Transverse colon (tissue), 4 donors: ENCODE results near the gene TAGAP. TPM values are rescaled to one million over a fixed set of nuclear protein-coding genes. Genes with fewer than 3 reads are reported as not detected.

Experiments used
- DNase-seq: peaks from one replicate; pipeline ENCODE4 v3.0.0-alpha.2; 2019
- H3K27ac ChIP-seq, 4 donors: fragments of 200-600 bp; sonication (generic); 2 replicates each; pipeline ENCODE4 v1.5.1; 2016 to 2018; ENCODE audit warnings: inconsistent platforms in 4 of 4
- H3K27me3 ChIP-seq: fragments of 200-600 bp; sonication (generic); 2 replicates; pipeline ENCODE4 v1.5.1; 2017; ENCODE audit warnings: inconsistent platforms
- H3K36me3 ChIP-seq, 4 donors: fragments of 200-600 bp; sonication (generic); 2 replicates each; pipeline ENCODE4 v1.5.1; 2017 to 2019; ENCODE audit warnings: inconsistent platforms in 4 of 4
- H3K4me1 ChIP-seq, 4 donors: fragments of 200-600 bp; sonication (generic); 2 replicates each; pipeline ENCODE4 v1.5.1; 2017 to 2020; ENCODE audit warnings: inconsistent platforms in 4 of 4
- H3K4me3 ChIP-seq, 4 donors: fragments of 200-600 bp; sonication (generic); 1 replicate in 1 of 4; 2 replicates in 3 of 4; pipeline versions ENCODE4 v1.5.1 to v1.6.1; 2017 to 2019; ENCODE audit warnings: inconsistent platforms in 4 of 4
- H3K9me3 ChIP-seq, 2 donors: fragments of 200-600 bp; sonication (generic); 2 replicates each; pipeline ENCODE4 v1.5.1; 2017 to 2019; ENCODE audit warnings: inconsistent platforms in 2 of 2
- EP300 ChIP-seq: sonication (generic); formaldehyde crosslinking; IDR thresholded peaks from one replicate; pipeline ENCODE4 v1.6.1; 2017; ENCODE audit warnings: antibody characterized with exemption, low read depth
- POLR2A ChIP-seq: fragments of 450-650 bp; IDR thresholded peaks from one replicate; pipeline ENCODE4 v1.6.1; 2016; ENCODE audit warnings: antibody characterized with exemption, mild to moderate bottlenecking, moderate library complexity
- POLR2AphosphoS5 ChIP-seq, 3 donors: sonication (generic); formaldehyde crosslinking; IDR thresholded peaks; one replicate each; pipeline ENCODE4 v1.6.1; 2016; ENCODE audit warnings: antibody characterized with exemption in 3 of 3
- WGBS, 2 donors: methylation state at CpG; one replicate each; pipeline ENCODE4 v1.1.5; 2018; ENCODE audit warnings: low coverage in 1 of 2; 5-methylcytosine and 5-hydroxymethylcytosine counted together
- in situ Hi-C, 4 donors: fragments of 200-750 bp; cut with MboI; loops; one replicate each; pipeline versions ENCODE4 v1.15.0 to v1.15.1; 2017; ENCODE audit warnings: low sequenced_read_pairs in 3 of 4, low pct_ligation_motif_present in 1 of 4, low pct_unique_long_range_greater_than_20kb in 1 of 4
- intact Hi-C: fragments of 100-400 bp; cut with DNase I; formaldehyde crosslinking; loops from one replicate; pipeline ENCODE4 v1.15.1; 2023; ENCODE audit warnings: low total_unique reads
- total RNA-seq, 4 donors: library from RNA; depleted of rRNA; stranded (reverse); fragments of >200 nt; gene quantifications; one replicate each; pipeline ENCODE4 v1.1.0, GENCODE V29; 2016
- TF ChIP-seq, protein P1 (sequence below), 5 experiments: fragments of 200-600 bp in 3 of 5; fragments of 450-650 bp in 2 of 5; sonication (generic) in 3 of 5; IDR thresholded peaks; 1 replicate in 2 of 5; 2 replicates in 3 of 5; pipeline ENCODE4 v1.5.1; 2016 to 2017; ENCODE audit warnings: antibody characterized with exemption in 5 of 5, inconsistent platforms in 3 of 5, mild to moderate bottlenecking in 2 of 5, moderate library complexity in 1 of 5

The TAGAP gene
- total RNA-seq, 4 donors from 2014 or later: 5.1 to 10.3 (median 8.9) TPM

DNA sequence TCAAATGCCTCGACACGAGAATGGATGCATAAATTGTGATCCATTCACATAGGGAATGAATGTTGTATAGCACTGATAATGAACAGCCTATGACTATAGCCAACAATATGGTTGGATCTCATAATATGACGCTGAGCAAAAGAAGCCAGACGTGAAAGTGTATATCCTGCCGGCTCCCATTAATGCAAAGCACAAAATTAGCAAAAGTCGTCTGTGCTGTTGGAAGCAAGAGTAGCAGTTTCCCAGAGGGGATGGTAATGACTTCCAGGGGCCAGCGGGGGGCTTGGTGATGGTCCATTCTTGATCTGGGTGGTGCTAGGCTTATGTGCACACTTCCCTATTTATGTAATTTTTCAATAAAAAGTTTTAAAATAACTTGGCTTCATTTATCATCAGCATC lies 1.0 kb upstream of the TAGAP start:
- in situ Hi-C loops: loop anchor here in 1 of 4 donors (10.0 kb wide), 1 partner anchor 59 kb away; no protein-coding TSS in a partner anchor
- WGBS, 2 donors: 77 to 83% methylated on average over 5 to 7 of the region's 7 CpGs
- H3K36me3 ChIP-seq: no peaks in the 10 kb centered on the region
- H3K4me3 ChIP-seq: no peak overlapping the region
- intact Hi-C loops: loop anchor here (10.0 kb wide), 1 partner anchor 89 kb away; no protein-coding TSS in a partner anchor
- TF ChIP-seq EP300 (no peak), POLR2A (no peak), POLR2AphosphoS5 (IDR thresholded peaks at IDR 0.05) (no peak)
- TF ChIP-seq, protein P1, sequence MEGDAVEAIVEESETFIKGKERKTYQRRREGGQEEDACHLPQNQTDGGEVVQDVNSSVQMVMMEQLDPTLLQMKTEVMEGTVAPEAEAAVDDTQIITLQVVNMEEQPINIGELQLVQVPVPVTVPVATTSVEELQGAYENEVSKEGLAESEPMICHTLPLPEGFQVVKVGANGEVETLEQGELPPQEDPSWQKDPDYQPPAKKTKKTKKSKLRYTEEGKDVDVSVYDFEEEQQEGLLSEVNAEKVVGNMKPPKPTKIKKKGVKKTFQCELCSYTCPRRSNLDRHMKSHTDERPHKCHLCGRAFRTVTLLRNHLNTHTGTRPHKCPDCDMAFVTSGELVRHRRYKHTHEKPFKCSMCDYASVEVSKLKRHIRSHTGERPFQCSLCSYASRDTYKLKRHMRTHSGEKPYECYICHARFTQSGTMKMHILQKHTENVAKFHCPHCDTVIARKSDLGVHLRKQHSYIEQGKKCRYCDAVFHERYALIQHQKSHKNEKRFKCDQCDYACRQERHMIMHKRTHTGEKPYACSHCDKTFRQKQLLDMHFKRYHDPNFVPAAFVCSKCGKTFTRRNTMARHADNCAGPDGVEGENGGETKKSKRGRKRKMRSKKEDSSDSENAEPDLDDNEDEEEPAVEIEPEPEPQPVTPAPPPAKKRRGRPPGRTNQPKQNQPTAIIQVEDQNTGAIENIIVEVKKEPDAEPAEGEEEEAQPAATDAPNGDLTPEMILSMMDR (IDR thresholded peaks at IDR 0.05): no peak
- H3K4me1 ChIP-seq: peaks cover 0 to 11% (median 0%) of the 10 kb centered on the region in 4 donors
- no peaks in the 10 kb centered on the region for H3K9me3 ChIP-seq
- H3K27ac ChIP-seq: no peak overlapping the region
- no peak for DNase-seq
- H3K27me3 ChIP-seq: no peaks in the 10 kb centered on the region

- TF ChIP-seq POLR2A (no peak), POLR2AphosphoS5 (IDR thresholded peaks at IDR 0.05) (no peak), EP300 (no peak)
- TF ChIP-seq, protein P1 (IDR thresholded peaks at IDR 0.05): no peak
- Histone ChIP-seq H3K36me3 (no peaks in the 10 kb centered on the region), H3K4me3 (peak overlapping the region in 3 of 4 donors; percentile 13 to 45 (median 15)), H3K27ac (peak overlapping the region; percentile 59 to 67 (median 64)), H3K9me3 (no peaks in the 10 kb centered on the region), H3K27me3 (no peaks in the 10 kb centered on the region), H3K4me1 (peaks cover 0 to 15% (median 0%) of the 10 kb centered on the region in 4 donors)
- intact Hi-C loops: loop anchor here (10.0 kb wide), 1 partner anchor 91 kb away; no protein-coding TSS in a partner anchor
- no peak for DNase-seq
- 64 to 82% methylated on average over 3 to 7 of the region's 7 CpGs for WGBS, 2 donors
- in situ Hi-C loops: loop anchor here in 1 of 4 donors (10.0 kb wide), 1 partner anchor 61 kb away; no protein-coding TSS in a partner anchor
Observed at GRCh38 chr6:159043947-159044346, 844 bp downstream of the TAGAP start.

DNA sequence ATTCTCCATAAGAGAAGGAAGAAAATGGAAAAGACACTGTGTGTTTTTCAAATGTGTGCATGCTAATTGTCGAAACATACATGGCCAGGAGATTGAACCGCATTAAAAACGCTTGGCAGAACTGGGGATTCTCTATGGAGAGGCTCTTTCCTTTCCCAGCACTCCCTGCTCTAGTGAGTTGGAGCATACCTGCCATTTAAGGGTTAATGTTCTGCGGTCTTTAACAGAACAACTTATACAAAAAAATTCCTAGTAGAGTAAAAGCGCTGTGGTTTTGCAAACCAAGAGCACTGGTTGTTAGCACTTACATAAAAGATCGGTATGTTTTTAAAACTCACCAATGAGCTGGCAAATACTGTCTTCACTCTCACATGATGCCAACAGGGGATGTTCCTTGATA lies 1.5 kb downstream of the TAGAP start:
- 55 to 75% methylated on average over 5 to 6 of the region's 6 CpGs for WGBS, 2 donors
- TF ChIP-seq EP300 (no peak), POLR2AphosphoS5 (IDR thresholded peaks at IDR 0.05) (no peak), POLR2A (no peak)
- TF ChIP-seq, protein P1 (IDR thresholded peaks at IDR 0.05): no peak
- Histone ChIP-seq H3K27me3 (no peaks in the 10 kb centered on the region), H3K4me3 (peak overlapping the region in 2 of 4 donors; percentile 15 to 45), H3K4me1 (peaks cover 0 to 16% (median 0%) of the 10 kb centered on the region in 4 donors), H3K9me3 (no peaks in the 10 kb centered on the region), H3K36me3 (no peaks in the 10 kb centered on the region), H3K27ac (peak overlapping the region; percentile 59 to 67 (median 64))
- DNase-seq: no peak
- intact Hi-C loops: loop anchor here (10.0 kb wide), 1 partner anchor 92 kb away; no protein-coding TSS in a partner anchor
- in situ Hi-C loops: loop anchor here in 1 of 4 donors (10.0 kb wide), 1 partner anchor 62 kb away; no protein-coding TSS in a partner anchor

DNA sequence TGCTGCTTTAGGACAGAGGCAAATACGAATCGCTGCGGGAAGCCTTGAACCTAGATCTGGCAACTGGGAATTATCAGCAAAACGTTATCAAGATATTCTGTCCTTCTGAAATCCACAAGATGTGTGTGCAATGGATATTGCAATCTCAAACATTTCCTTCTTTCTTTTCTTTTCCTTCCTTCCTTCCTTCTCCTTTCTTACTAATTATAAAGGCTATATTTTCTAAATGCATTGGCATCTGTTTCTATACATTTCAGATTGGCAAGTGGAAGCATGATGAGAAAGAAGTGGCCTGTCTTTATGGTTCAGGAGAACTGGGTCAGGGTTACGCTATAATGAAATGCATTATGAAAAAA lies 2.0 kb downstream of the TAGAP start:
- H3K4me3 ChIP-seq: peak overlapping the region in 2 of 4 donors; percentile 7 to 45
- no peak for TF ChIP-seq POLR2AphosphoS5 (IDR thresholded peaks at IDR 0.05)
- TF ChIP-seq, protein P1 (IDR thresholded peaks at IDR 0.05): peak in 2 of 5 experiments; percentile 5 to 8
- TF ChIP-seq POLR2A: no peak
- no peak for TF ChIP-seq EP300
- H3K4me1 ChIP-seq: peaks cover 0 to 16% (median 0%) of the 10 kb centered on the region in 4 donors
- 16 to 28% methylated on average over 2 to 5 of the region's 5 CpGs for WGBS, 2 donors
- H3K27me3 ChIP-seq: no peaks in the 10 kb centered on the region
- in situ Hi-C loops (loop anchor here in 1 of 4 donors (10.0 kb wide), 1 partner anchor 62 kb away; no protein-coding TSS in a partner anchor), intact Hi-C loops (loop anchor here (10.0 kb wide), 1 partner anchor 92 kb away; no protein-coding TSS in a partner anchor)
- H3K9me3 ChIP-seq: no peaks in the 10 kb centered on the region
- no peaks in the 10 kb centered on the region for H3K36me3 ChIP-seq
- H3K27ac ChIP-seq: peak overlapping the region; percentile 59 to 67 (median 64)
- DNase-seq: no peak
